ENCODE measurements around the gene ATF4.

DNA sequence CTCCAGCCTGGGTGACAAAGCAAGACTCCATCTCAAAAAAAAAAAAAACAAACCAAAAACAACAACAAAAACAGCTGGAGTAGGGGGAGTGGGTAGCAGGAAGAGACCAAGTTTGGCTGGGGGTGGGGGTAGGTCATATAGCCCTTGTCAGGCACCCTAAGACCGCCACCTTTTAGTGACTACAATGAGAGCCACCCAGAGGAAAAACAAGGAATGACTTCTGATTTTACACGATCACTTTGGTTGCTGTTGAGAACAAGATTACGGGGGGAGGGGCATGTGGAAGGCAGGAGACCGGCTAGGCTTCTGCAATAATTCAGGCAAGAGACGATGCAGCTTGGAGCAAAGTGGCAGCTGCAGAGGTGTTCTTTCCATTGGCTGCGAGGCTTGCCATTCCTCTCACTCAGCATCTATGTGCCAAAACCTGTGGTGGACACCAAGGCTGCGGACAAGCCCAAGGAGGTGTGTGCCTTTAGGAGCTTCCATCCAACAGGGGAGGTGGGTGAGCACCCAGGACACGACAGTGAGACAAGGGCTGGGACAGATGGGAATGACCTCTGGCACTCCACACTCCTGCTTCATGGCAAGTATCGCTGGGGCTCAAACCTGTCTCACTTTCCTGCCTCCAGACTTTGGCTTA is 10.4 kb downstream of the ATF4 start:
- TF ChIP-seq POLR2A (IDR thresholded peaks at IDR 0.05; ENCODE audit: low read length), result no peak
- TF ChIP-seq GATA1 (IDR thresholded peaks at IDR 0.05; ENCODE audit: low read depth, low read length), result no peak

Measured in erythroblast (primary cell).